GM19240 (cell line): ENCODE results near the gene NPIPB8.
"Not testable (repeated sequence)": the region's sequence is repeated elsewhere in the genome, so short reads cannot be mapped to it uniquely, and the experiment has no call there.

Source experiments
- DNase-seq: peaks from one replicate; pipeline ENCODE4 v3.0.0; 2011; ENCODE audit warnings: low spot score; ENCODE audit not compliant: insufficient read length

NPIPB8 gene

DNA sequence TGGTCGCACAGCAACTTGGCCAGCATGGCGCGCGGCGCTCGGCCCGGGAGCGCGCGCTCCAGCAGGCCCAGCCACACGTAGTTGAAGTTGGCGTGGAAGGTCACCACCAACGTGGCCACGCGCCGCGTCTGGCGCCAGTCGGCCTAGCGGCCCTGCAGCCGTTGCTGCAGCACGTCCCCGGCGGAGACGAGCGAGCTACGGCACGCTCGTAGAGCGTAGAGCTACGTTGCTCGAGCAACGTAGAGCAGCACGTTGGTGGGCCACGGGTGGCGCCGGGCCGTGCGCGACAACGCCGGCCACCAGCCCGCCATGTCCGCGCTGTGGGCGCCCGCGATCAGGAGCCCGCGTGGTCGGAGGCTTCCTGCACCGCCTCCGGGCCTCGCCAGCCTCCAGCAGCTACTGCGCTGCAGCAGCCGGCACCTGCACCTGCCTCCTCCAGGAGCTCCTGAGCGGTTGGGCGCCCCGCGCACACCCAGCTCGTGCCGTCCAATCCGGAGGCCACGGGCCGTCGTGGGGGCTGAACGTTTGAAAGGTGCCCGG lies 14.6 kb upstream of the NPIPB8 start:
- DNase-seq = no peak

DNA sequence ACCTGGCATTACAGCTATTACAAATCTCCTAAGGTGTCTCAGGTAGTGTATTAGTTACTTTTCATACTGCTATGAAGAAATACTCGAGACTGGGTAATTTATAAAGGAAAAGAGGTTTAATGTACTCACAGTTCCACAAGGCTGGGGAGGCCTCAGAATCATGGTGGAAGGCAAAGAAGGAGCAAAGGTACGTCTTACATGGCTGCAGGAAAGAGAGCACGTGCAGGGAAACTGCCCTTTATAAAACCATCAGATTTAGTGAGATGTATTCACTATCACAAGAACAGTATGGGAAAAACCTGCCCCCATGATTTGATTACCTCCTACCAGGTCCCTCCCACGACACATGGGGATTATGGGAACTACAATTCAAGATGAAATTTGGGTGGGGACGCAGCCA lies 7.0 kb upstream of the NPIPB8 start:
- not testable (repeated sequence) for DNase-seq

- DNase-seq = not testable (repeated sequence)
Observed at GRCh38 chr16:28636093-28636823, 1.6 kb upstream of the NPIPB8 start.

DNA sequence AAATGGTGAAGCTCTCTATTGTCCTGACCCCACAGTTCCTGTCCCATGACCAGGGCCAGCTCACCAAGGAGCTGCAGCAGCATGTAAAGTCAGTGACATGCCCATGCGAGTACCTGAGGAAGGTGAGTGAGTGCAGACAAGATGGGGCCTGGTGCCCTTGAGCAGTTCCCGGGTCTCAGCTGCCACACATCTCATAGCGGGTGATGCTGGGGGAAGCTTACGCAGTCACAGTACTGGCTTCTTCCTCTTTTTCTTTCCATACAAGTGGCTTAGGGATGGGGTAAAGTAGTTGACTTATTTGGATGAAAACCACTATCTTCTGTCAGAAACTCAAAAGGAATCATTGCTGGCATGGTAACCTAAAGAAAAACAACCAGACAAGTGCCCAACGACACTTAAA lies 494 bp downstream of the NPIPB8 start:
- not testable (repeated sequence) for DNase-seq

- not testable (repeated sequence) for DNase-seq
Observed at GRCh38 chr16:28639959-28640358, 2.1 kb downstream of the NPIPB8 start.

DNA sequence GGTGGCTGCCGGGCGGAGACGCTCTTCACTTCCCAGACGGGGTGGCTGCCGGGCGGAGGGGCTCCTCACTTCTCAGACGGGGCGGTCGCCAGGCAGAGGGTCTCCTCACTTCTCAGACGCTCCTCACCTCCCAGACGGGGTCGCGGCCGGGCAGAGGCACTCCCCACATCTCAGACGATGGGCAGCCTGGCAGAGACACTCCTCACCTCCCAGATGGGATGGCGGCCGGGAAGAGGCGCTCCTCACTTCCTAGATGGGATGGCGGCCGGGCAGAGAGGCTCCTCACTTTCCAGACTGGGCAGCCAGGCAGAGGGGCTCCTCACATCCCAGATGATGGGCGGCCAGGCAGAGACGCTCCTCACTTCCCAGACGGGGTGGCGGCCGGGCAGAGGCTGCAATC lies 28.4 kb downstream of the NPIPB8 start:
- not testable (repeated sequence) for DNase-seq

GRCh38 chr16:28667480-28667879 lies 29.6 kb downstream of the NPIPB8 start:
- DNase-seq = not testable (repeated sequence)

DNA sequence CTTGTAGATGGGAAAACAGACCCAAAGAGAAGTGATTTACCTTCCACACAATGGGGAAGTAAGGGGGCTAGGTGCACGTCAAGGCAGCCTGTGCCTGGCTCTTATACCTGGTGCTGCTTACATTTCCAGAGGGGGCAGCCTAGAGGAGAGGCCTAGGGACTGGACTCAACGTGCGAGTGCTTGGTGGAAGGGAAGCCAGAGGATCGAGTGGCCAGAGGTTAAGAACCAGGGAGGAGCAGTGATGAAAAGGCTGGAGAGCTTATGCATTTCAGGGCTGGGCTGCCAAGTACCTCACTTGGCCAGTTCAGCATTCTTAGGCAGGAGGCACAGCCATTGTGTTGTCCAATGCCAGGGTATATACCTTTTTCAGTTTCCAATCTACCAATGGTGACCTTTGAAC lies 30.3 kb downstream of the NPIPB8 start:
- DNase-seq = not testable (repeated sequence)

DNA sequence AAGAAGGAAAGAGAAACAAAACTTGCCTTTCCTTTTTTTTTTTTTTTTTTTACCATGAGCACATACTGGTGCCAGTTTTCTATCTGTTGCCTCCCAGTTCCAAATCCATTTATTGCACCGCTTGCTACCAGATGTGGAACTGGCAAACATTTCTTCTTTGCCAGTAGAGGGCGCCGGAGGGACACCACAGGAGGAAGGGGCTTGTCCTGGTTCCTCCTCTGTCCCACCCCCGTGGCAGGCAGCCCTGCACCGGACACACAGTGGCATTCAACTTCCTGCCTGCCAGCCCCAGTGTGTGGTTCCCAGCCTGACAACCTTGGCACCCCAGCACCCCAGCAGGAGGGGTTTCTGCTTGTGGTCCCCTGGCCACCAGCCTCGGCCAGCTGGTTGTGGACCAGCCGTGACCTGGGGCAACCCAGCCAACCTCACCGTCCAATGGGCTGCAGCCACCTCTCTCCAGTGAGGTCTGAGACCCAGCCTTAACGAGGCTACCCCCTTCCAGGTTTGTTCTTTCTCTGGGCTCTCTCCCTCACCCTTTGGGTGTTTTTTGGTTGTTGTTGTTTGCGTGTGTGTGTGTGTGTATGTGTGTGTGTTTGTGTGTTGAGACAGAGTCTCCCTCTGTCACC lies 50.6 kb downstream of the NPIPB8 start:
- not testable (repeated sequence) for DNase-seq

- not testable (repeated sequence) for DNase-seq
Observed at GRCh38 chr16:28689425-28689824, 51.6 kb downstream of the NPIPB8 start.

GRCh38 chr16:28691722-28692121 lies 53.9 kb downstream of the NPIPB8 start:
- DNase-seq = not testable (repeated sequence)

GRCh38 chr16:28693257-28693950 lies 55.5 kb downstream of the NPIPB8 start:
- not testable (repeated sequence) for DNase-seq

DNA sequence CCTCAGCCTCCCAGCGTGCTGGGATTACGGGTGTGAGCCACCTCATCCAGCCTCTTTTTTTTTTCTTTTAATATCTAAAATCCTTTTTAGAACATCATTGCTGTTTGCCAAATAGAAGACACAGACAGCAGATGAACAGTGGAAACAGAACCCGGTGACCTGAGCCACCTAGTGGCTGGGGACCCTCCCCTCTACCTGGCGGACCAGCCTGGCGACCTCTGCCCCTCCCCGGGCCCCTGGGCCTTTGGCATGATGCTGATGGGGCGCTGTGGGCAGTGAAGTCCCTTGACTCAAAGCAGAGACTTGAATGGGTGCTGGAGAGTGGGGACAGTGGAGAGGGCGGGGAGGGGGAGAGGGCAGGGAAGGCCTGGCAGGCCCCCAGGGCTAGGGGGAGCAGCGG lies 61.9 kb downstream of the NPIPB8 start:
- not testable (repeated sequence) for DNase-seq

- not testable (repeated sequence) for DNase-seq
Observed at GRCh38 chr16:28700349-28700748, 62.5 kb downstream of the NPIPB8 start.

GRCh38 chr16:28701384-28701783 lies 63.5 kb downstream of the NPIPB8 start:
- DNase-seq = not testable (repeated sequence)

- not testable (repeated sequence) for DNase-seq
Observed at GRCh38 chr16:28704246-28704645, 66.4 kb downstream of the NPIPB8 start.
